Panc1 (cell line): ENCODE measurements around the gene CLIC1. TPM values are rescaled to one million over a fixed set of nuclear protein-coding genes. Genes with fewer than 3 reads are reported as not detected.

ENCODE experiments used
- ATAC-seq: fragments of 200-7000 bp; cut with Tn5 transposase; 2 replicates; pipeline ENCODE4 v1.9.1; 2020; ENCODE audit warnings: mild to moderate bottlenecking, moderate library complexity
- BruUV-seq: library from RNA; stranded (reverse); fragments of 400-500 nt; replicated peaks from 2 replicates; lab custom pipeline; 2021; lab: Mats Ljungman, UMichigan
- CTCF ChIA-PET: fragments of 300-600 bp; sonication (Branson Sonifier 250); formaldehyde crosslinking; loops from one replicate; lab custom pipeline; 2022; ENCODE audit warnings: antibody characterized with exemption; lab: Charles Lee
- POLR2A ChIA-PET: fragments of 300-600 bp; sonication (Branson Sonifier 250); formaldehyde crosslinking; loops from one replicate; lab custom pipeline; 2022; ENCODE audit warnings: antibody characterized with exemption; lab: Charles Lee
- DNase-seq: peaks from one replicate; pipeline ENCODE4 v3.0.0-alpha.2; 2010; ENCODE audit warnings: low read depth, low spot score
- H3K27ac ChIP-seq: 2 replicates; pipeline ENCODE4 v1.5.1; 2011; ENCODE audit warnings: mild to moderate bottlenecking, low read length, inconsistent platforms
- H3K27me3 ChIP-seq: fragments of 200-500 bp; sonication (Bioruptor generic); 2 replicates; pipeline ENCODE4 v1.6.0; 2014; ENCODE audit warnings: low read length, inconsistent platforms; ENCODE audit not compliant: control insufficient read depth, insufficient read depth
- H3K36me3 ChIP-seq: fragments of 200-500 bp; sonication (Bioruptor generic); 2 replicates; pipeline ENCODE4 v1.5.1; 2014; ENCODE audit warnings: inconsistent platforms, mild to moderate bottlenecking, low read length, moderate library complexity; ENCODE audit not compliant: control insufficient read depth, insufficient read depth
- H3K4me1 ChIP-seq: 2 replicates; pipeline ENCODE4 v1.5.1; 2011; ENCODE audit warnings: inconsistent platforms, mild to moderate bottlenecking, low read length, moderate library complexity; ENCODE audit not compliant: control insufficient read depth, insufficient read depth
- H3K4me3 ChIP-seq, 2 experiments: 2 replicates each; pipeline ENCODE4 v1.5.1; 2011 to 2012; ENCODE audit warnings: low read depth in 2 of 2, low read length in 2 of 2, mild to moderate bottlenecking in 2 of 2, inconsistent platforms in 1 of 2, moderate library complexity in 1 of 2
- H3K9me3 ChIP-seq: fragments of 200-500 bp; sonication (Bioruptor generic); 2 replicates; pipeline ENCODE4 v1.5.1; 2014; ENCODE audit warnings: low read depth, mild to moderate bottlenecking, inconsistent platforms, low read length, moderate library complexity; ENCODE audit not compliant: control insufficient read depth, insufficient read depth
- POLR2AphosphoS5 ChIP-seq: IDR thresholded peaks from 2 replicates; pipeline ENCODE4 v1.6.1; 2012; ENCODE audit warnings: mild to moderate bottlenecking, low read depth, low read length, moderate library complexity
- REST ChIP-seq, 2 experiments: IDR thresholded peaks; 2 replicates each; pipeline ENCODE4 v1.6.1; 2011 to 2012; ENCODE audit warnings: low read depth in 2 of 2, control low read depth in 1 of 2, low read length in 1 of 2, mild to moderate bottlenecking in 1 of 2, moderate library complexity in 1 of 2; ENCODE audit not compliant: insufficient read depth in 1 of 2
- SIN3A ChIP-seq: IDR thresholded peaks from 2 replicates; pipeline ENCODE4 v1.6.1; 2012; ENCODE audit warnings: low read depth, mild to moderate bottlenecking, low read length, moderate library complexity, borderline replicate concordance; ENCODE audit not compliant: insufficient read depth
- TCF7L2 ChIP-seq: IDR thresholded peaks from 2 replicates; pipeline ENCODE4 v1.6.1; 2011; ENCODE audit warnings: mild to moderate bottlenecking, low read depth, low read length, inconsistent platforms
- in situ Hi-C: cut with HindIII; loops from 2 replicates; pipeline ENCODE4 v1.10.0; 2016; ENCODE audit warnings: low sequenced_read_pairs, low pct_unique_long_range_greater_than_20kb
- intact Hi-C: fragments of 100-400 bp; cut with micrococcal nuclease; formaldehyde crosslinking; loops from one replicate; pipeline ENCODE4 v1.10.0; 2022; ENCODE audit not compliant: unreplicated experiment
- total RNA-seq: library from RNA; stranded (reverse); gene quantifications from one replicate; pipeline ENCODE4 v1.2.1, GENCODE V29; 2021; ENCODE audit not compliant: unreplicated experiment
- TF ChIP-seq, protein P1 (sequence below): fragments of 450-650 bp; IDR thresholded peaks from 2 replicates; pipeline ENCODE4 v1.5.1; 2017; ENCODE audit warnings: mild to moderate bottlenecking

CLIC1 gene
- total RNA-seq, 1 experiment from 2014 or later = 583 TPM

GRCh38 chr6:31701666-31702404 lies 34.5 kb downstream of the CLIC1 start:
- intact Hi-C loops = no loop called here
- no peaks in the 10 kb centered on the region for H3K9me3 ChIP-seq
- peak overlapping the region; percentile 92 to 99 for H3K4me3 ChIP-seq
- H3K27me3 ChIP-seq = no peaks in the 10 kb centered on the region
- in situ Hi-C loops = no loop called here
- TF ChIP-seq, protein P1, sequence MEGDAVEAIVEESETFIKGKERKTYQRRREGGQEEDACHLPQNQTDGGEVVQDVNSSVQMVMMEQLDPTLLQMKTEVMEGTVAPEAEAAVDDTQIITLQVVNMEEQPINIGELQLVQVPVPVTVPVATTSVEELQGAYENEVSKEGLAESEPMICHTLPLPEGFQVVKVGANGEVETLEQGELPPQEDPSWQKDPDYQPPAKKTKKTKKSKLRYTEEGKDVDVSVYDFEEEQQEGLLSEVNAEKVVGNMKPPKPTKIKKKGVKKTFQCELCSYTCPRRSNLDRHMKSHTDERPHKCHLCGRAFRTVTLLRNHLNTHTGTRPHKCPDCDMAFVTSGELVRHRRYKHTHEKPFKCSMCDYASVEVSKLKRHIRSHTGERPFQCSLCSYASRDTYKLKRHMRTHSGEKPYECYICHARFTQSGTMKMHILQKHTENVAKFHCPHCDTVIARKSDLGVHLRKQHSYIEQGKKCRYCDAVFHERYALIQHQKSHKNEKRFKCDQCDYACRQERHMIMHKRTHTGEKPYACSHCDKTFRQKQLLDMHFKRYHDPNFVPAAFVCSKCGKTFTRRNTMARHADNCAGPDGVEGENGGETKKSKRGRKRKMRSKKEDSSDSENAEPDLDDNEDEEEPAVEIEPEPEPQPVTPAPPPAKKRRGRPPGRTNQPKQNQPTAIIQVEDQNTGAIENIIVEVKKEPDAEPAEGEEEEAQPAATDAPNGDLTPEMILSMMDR = no peak
- TF ChIP-seq REST (IDR thresholded peaks at IDR 0.05; ENCODE audit: insufficient read depth in 1 of 2, low read depth in 2 of 2, low read length in 1 of 2) = no peak
- no peak for TF ChIP-seq TCF7L2
- peak overlapping the region; percentile 95 for H3K27ac ChIP-seq
- ATAC-seq = no peak
- H3K4me1 ChIP-seq = peaks cover 7% of the 10 kb centered on the region; the same call in 1 of the 2 replicates
- ChIA-PET POLR2A (no interaction called here), CTCF (no interaction called here)
- H3K36me3 ChIP-seq = peaks cover 4% of the 10 kb centered on the region; the same call in 1 of the 2 replicates
- no peak for DNase-seq
- BruUV-seq = no TSS peak

DNA sequence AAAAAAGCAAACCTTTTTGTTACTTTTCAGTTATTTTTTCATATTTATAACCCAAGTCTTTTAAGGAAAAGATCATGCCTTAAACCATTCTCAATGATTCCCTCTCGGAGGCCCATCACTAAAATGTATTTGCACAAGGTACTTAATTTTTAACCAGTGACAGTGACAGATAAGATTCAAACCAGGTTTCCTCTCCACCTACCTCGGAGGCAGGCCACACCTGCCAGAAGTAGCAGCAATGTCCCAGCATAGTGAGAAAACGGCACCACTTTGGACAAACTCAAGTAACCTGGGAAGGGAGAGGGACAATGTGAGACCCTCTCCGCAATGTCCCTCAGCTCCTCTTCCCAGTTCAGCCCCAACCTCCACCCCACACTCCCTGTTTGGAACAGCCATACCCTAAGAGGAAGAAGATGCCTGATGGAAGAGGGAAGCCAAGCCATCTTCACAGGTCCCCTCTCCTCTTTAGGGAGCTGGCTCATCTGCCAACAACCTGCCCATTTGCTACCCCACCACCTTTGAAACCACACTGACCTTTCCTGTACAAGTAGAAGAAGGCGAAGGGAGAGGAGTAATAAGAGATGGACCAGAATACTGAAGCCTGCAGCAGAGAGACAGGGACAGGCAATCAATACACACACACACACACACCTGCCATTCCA lies 35.5 kb downstream of the CLIC1 start:
- Histone ChIP-seq H3K4me3 (no peak overlapping the region), H3K4me1 (peaks cover 7% of the 10 kb centered on the region; the same call in 1 of the 2 replicates), H3K36me3 (peaks cover 4% of the 10 kb centered on the region; the same call in 1 of the 2 replicates), H3K27me3 (no peaks in the 10 kb centered on the region), H3K9me3 (no peaks in the 10 kb centered on the region), H3K27ac (no peak overlapping the region)
- ChIA-PET POLR2A (interaction anchor here (0.5 kb wide), 1 partner anchor 75 kb away, joined by 8 read pairs; no protein-coding TSS in a partner anchor), CTCF (no interaction called here)
- no peak for TF ChIP-seq SIN3A
- TF ChIP-seq POLR2AphosphoS5 = no peak
- no peak for TF ChIP-seq REST (IDR thresholded peaks at IDR 0.05; ENCODE audit: insufficient read depth in 1 of 2, low read depth in 2 of 2, low read length in 1 of 2)
- no peak for TF ChIP-seq TCF7L2
- TF ChIP-seq, protein P1 = no peak
- intact Hi-C loops = no loop called here
- no TSS peak for BruUV-seq
- in situ Hi-C loops = no loop called here
- DNase-seq = no peak
- ATAC-seq = no peak
